ENCODE results near the gene ANXA5.

ANXA5 gene

GRCh38 chr4:121717680-121718237 is 21.0 kb upstream of the ANXA5 start:
- TF ChIP-seq TAF1 (IDR thresholded peaks at IDR 0.05; ENCODE audit: low read depth) (no peak), RAD21 (IDR thresholded peaks at IDR 0.05; ENCODE audit: low read depth) (no peak), CEBPB (IDR thresholded peaks at IDR 0.05) (no peak)

GRCh38 chr4:121714548-121714947 is 17.8 kb upstream of the ANXA5 start:
- no peak for TF ChIP-seq TCF12 (IDR thresholded peaks at IDR 0.05; ENCODE audit: low read depth)
- no peak for TF ChIP-seq ZBTB7A (IDR thresholded peaks at IDR 0.05; ENCODE audit: low read depth)
- TF ChIP-seq USF1 (IDR thresholded peaks at IDR 0.05), result no peak
- TF ChIP-seq CREB1 (IDR thresholded peaks at IDR 0.05; ENCODE audit: low read depth), result no peak
- no peak for TF ChIP-seq EGR1 (IDR thresholded peaks at IDR 0.05)
- no peak for TF ChIP-seq YY1 (IDR thresholded peaks at IDR 0.05; ENCODE audit: low read depth)
- TF ChIP-seq REST (IDR thresholded peaks at IDR 0.05; ENCODE audit: low read depth), result 0 out of 2 replicates have a peak, but pooled peaks have one; percentile 22
- TF ChIP-seq CEBPB (IDR thresholded peaks at IDR 0.05), result no peak
- TF ChIP-seq TEAD4 (IDR thresholded peaks at IDR 0.05), result no peak
- 0 out of 2 replicates have a peak, but pooled peaks have one; percentile 6 for TF ChIP-seq NFIC (IDR thresholded peaks at IDR 0.05)
- TF ChIP-seq EP300 (IDR thresholded peaks at IDR 0.05; ENCODE audit: borderline replicate concordance), result no peak
- TF ChIP-seq TAF1 (IDR thresholded peaks at IDR 0.05; ENCODE audit: low read depth), result no peak

GRCh38 chr4:121712783-121713182 is 16.0 kb upstream of the ANXA5 start:
- no peak for TF ChIP-seq ZBTB7A (IDR thresholded peaks at IDR 0.05; ENCODE audit: low read depth)

- TF ChIP-seq ZBTB7A (IDR thresholded peaks at IDR 0.05; ENCODE audit: low read depth) (no peak), FOXM1 (IDR thresholded peaks at IDR 0.05; ENCODE audit: borderline replicate concordance, low read depth) (no peak), CEBPB (IDR thresholded peaks at IDR 0.05) (no peak), TEAD4 (IDR thresholded peaks at IDR 0.05) (no peak), EP300 (IDR thresholded peaks at IDR 0.05; ENCODE audit: borderline replicate concordance) (no peak), YY1 (IDR thresholded peaks at IDR 0.05; ENCODE audit: low read depth) (no peak), EGR1 (IDR thresholded peaks at IDR 0.05) (no peak), REST (IDR thresholded peaks at IDR 0.05; ENCODE audit: low read depth) (no peak), USF1 (IDR thresholded peaks at IDR 0.05) (no peak), RAD21 (IDR thresholded peaks at IDR 0.05; ENCODE audit: low read depth) (no peak), TAF1 (IDR thresholded peaks at IDR 0.05; ENCODE audit: low read depth) (no peak), TCF12 (IDR thresholded peaks at IDR 0.05; ENCODE audit: low read depth) (no peak), MAX (IDR thresholded peaks at IDR 0.05) (no peak), CREB1 (IDR thresholded peaks at IDR 0.05; ENCODE audit: low read depth) (no peak)
These were observed 15.3 kb upstream of the ANXA5 start for GRCh38 chr4:121712001-121712651.

GRCh38 chr4:121711263-121712000 is 14.7 kb upstream of the ANXA5 start:
- TF ChIP-seq FOXM1 (IDR thresholded peaks at IDR 0.05; ENCODE audit: borderline replicate concordance, low read depth) (peak; percentile 73; the same call in 1 of the 2 replicates), CREB1 (IDR thresholded peaks at IDR 0.05; ENCODE audit: low read depth) (no peak; the same call in 1 of the 2 replicates), RAD21 (IDR thresholded peaks at IDR 0.05; ENCODE audit: low read depth) (peak; percentile 25; the same call in 1 of the 2 replicates), TCF12 (IDR thresholded peaks at IDR 0.05; ENCODE audit: low read depth) (peak; percentile 95), MAX (IDR thresholded peaks at IDR 0.05) (peak; percentile 62), NFIC (IDR thresholded peaks at IDR 0.05) (peak; percentile 85), CEBPB (IDR thresholded peaks at IDR 0.05) (peak; percentile 41; the same call in 1 of the 2 replicates), EP300 (IDR thresholded peaks at IDR 0.05; ENCODE audit: borderline replicate concordance) (peak; percentile 92), TAF1 (IDR thresholded peaks at IDR 0.05; ENCODE audit: low read depth) (no peak), TEAD4 (IDR thresholded peaks at IDR 0.05) (peak; percentile 94), ZBTB7A (IDR thresholded peaks at IDR 0.05; ENCODE audit: low read depth) (peak; percentile 89; the same call in 1 of the 2 replicates), EGR1 (IDR thresholded peaks at IDR 0.05) (peak; percentile 84), USF1 (IDR thresholded peaks at IDR 0.05) (no peak), REST (IDR thresholded peaks at IDR 0.05; ENCODE audit: low read depth) (no peak), YY1 (IDR thresholded peaks at IDR 0.05; ENCODE audit: low read depth) (peak; percentile 51)

Measured in Ishikawa (cell line).